Large intestine (tissue), 3 donors: Measurements from ENCODE around the gene VPS26C. TPM values are rescaled to one million over a fixed set of nuclear protein-coding genes. Genes with fewer than 3 reads are reported as not detected.
"Not testable (repeated sequence)": the region's sequence is repeated elsewhere in the genome, so short reads cannot be mapped to it uniquely, and the experiment has no call there.

Experiments used
- DNase-seq, 2 donors: peaks; one replicate each; pipeline versions ENCODE4 v3.0.0 to v3.0.0-alpha.2; 2013
- H3K27ac ChIP-seq: one replicate; pipeline ENCODE4 v1.5.1; 2013; ENCODE audit warnings: low read length
- H3K27me3 ChIP-seq: 2 replicates; pipeline ENCODE4 v1.6.1; 2013; ENCODE audit warnings: low read length; ENCODE audit not compliant: control insufficient read depth, insufficient read depth
- H3K36me3 ChIP-seq: 2 replicates; pipeline ENCODE4 v1.6.1; 2013; ENCODE audit warnings: low read length; ENCODE audit not compliant: control insufficient read depth, insufficient read depth
- H3K4me1 ChIP-seq: one replicate; pipeline ENCODE4 v1.6.1; 2013; ENCODE audit warnings: low read length; ENCODE audit not compliant: control insufficient read depth, insufficient read depth
- H3K4me3 ChIP-seq: one replicate; pipeline ENCODE4 v1.5.1; 2013; ENCODE audit warnings: low read length
- H3K9me3 ChIP-seq: one replicate; pipeline ENCODE4 v1.6.1; 2013; ENCODE audit warnings: mild to moderate bottlenecking, low read depth, low read length, moderate library complexity; ENCODE audit not compliant: control insufficient read depth
- WGBS: methylation state at CpG from one replicate; pipeline ENCODE4 v1.1.5; 2013; ENCODE audit warnings: low lambda C conversion rate; ENCODE audit not compliant: insufficient coverage; 5-methylcytosine and 5-hydroxymethylcytosine counted together
- polyA plus RNA-seq: library from polyadenylated mRNA; unstranded; fragments of 120-200 nt; gene quantifications from one replicate; pipeline ENCODE4 v1.2.1, GENCODE V29; 2013

The VPS26C gene
- polyA plus RNA-seq, 1 donor: 49.5 TPM

DNA sequence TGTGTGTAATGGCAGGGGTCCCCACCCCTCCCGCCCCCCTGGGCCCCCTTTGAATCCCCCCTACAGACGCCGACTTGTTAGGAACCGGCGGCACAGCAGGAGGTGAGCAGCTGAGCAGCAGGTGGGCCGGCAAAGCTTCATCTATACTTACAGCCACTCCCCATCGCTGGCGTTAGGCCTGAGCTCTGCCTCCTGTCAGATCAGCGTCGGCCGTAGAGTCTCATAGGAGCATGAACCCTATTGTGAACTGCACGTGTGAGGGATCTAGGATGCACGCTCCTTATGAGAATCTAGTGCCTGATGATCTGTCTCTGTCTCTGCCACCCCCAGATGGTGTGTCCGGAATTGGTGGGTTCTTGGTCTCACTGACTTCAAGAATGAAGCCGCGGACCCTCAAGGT, 14.9 kb upstream of the VPS26C start:
- Histone ChIP-seq H3K36me3 (no peaks in the 10 kb centered on the region), H3K27me3 (no peaks in the 10 kb centered on the region), H3K4me3 (no peak overlapping the region), H3K27ac (no peak overlapping the region), H3K4me1 (no peaks in the 10 kb centered on the region), H3K9me3 (no peaks in the 10 kb centered on the region)
- WGBS: no CpG with 5 or more reads among the region's 16 CpGs
- no peak for DNase-seq

- H3K27me3 ChIP-seq: no peaks in the 10 kb centered on the region
- H3K36me3 ChIP-seq: no peaks in the 10 kb centered on the region
- DNase-seq: no peak
- no peaks in the 10 kb centered on the region for H3K9me3 ChIP-seq
- no peak overlapping the region for H3K4me3 ChIP-seq
- no peak overlapping the region for H3K27ac ChIP-seq
- no CpG with 5 or more reads among the region's 10 CpGs for WGBS
- no peaks in the 10 kb centered on the region for H3K4me1 ChIP-seq
Measured at GRCh38 chr21:37281579-37281978, 14.4 kb upstream of the VPS26C start.

DNA sequence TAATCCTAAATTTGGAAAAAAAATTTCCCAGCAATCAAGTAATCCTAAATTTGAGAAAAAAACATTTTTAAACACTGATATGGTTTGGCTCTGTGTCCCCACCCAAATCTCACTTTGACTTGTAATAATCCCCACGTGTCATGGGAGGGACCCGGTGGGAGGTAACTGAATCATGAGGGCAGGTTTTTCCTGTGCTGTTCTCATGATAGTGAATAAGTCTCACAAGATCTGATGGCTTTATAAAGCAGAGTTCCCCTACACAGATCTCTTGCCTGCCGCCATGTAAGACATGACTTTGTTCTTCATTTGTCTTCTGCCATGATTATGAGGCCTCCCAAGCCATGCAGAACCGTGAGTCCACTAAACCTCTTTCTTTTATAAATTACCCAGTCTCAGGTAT, 12.1 kb upstream of the VPS26C start:
- H3K4me3 ChIP-seq, H3K27me3 ChIP-seq, H3K9me3 ChIP-seq, DNase-seq, H3K36me3 ChIP-seq, H3K27ac ChIP-seq, H3K4me1 ChIP-seq: not testable (repeated sequence)
- no CpG with 5 or more reads among the region's 4 CpGs for WGBS

- 100% methylated on average over 2 of the region's 7 CpGs for WGBS
Measured at GRCh38 chr21:37278199-37278598, 11.1 kb upstream of the VPS26C start.

GRCh38 chr21:37276377-37276776, 9.2 kb upstream of the VPS26C start:
- peaks cover 6% of the 10 kb centered on the region for H3K27me3 ChIP-seq
- no peaks in the 10 kb centered on the region for H3K36me3 ChIP-seq
- H3K4me3 ChIP-seq: no peak overlapping the region
- H3K4me1 ChIP-seq: no peaks in the 10 kb centered on the region
- H3K9me3 ChIP-seq: no peaks in the 10 kb centered on the region
- WGBS: no CpG with 5 or more reads among the region's 3 CpGs
- no peak for DNase-seq
- no peak overlapping the region for H3K27ac ChIP-seq

More at GRCh38 chr21:37278199-37278598, 11.1 kb upstream of the VPS26C start:
- Histone ChIP-seq H3K27me3 (peaks cover 6% of the 10 kb centered on the region), H3K9me3 (no peaks in the 10 kb centered on the region), H3K4me3 (no peak overlapping the region), H3K27ac (no peak overlapping the region), H3K4me1 (no peaks in the 10 kb centered on the region), H3K36me3 (no peaks in the 10 kb centered on the region)
- no peak for DNase-seq

- no peak for DNase-seq
- Histone ChIP-seq H3K9me3 (no peaks in the 10 kb centered on the region), H3K4me1 (no peaks in the 10 kb centered on the region), H3K4me3 (no peak overlapping the region), H3K27me3 (peaks cover 6% of the 10 kb centered on the region), H3K36me3 (no peaks in the 10 kb centered on the region), H3K27ac (no peak overlapping the region)
- WGBS: 94% methylated on average over 2 of the region's 9 CpGs
Measured at GRCh38 chr21:37273911-37274690, 7.0 kb upstream of the VPS26C start.

GRCh38 chr21:37273440-37273839, 6.3 kb upstream of the VPS26C start:
- Histone ChIP-seq H3K27ac (no peak overlapping the region), H3K36me3 (no peaks in the 10 kb centered on the region), H3K27me3 (peaks cover 6% of the 10 kb centered on the region), H3K4me3 (no peak overlapping the region), H3K9me3 (no peaks in the 10 kb centered on the region), H3K4me1 (no peaks in the 10 kb centered on the region)
- no CpG with 5 or more reads among the region's 1 CpG for WGBS
- no peak for DNase-seq

DNA sequence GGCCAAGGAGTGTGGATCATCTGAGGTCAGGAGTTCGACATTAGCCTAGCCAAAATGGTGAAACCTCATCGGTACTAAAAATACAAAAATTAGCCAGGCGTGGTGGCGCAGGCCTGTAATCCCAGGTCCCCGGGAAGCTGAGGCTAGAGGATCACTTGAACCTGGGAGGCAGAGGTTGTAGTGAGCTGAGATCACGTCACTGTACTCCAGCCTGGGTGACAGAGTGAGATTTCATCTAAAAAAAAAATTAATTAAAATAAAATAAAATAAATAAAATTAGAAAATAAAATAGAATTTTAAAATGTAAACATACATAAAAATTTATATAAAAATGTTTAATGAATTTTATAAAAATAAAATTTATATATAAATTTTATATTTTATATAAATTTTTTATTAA, 5.8 kb upstream of the VPS26C start:
- Histone ChIP-seq H3K36me3 (no peaks in the 10 kb centered on the region), H3K4me1 (no peaks in the 10 kb centered on the region), H3K4me3 (no peak overlapping the region), H3K27ac (no peak overlapping the region), H3K27me3 (peaks cover 6% of the 10 kb centered on the region), H3K9me3 (no peaks in the 10 kb centered on the region)
- DNase-seq: no peak
- 95% methylated on average over 4 of the region's 6 CpGs for WGBS

GRCh38 chr21:37270576-37271365, 3.6 kb upstream of the VPS26C start:
- no peak overlapping the region for H3K4me3 ChIP-seq
- no peak overlapping the region for H3K27ac ChIP-seq
- peaks cover 6% of the 10 kb centered on the region for H3K4me1 ChIP-seq
- no peak for DNase-seq
- H3K27me3 ChIP-seq: peaks cover 6% of the 10 kb centered on the region
- no CpG with 5 or more reads among the region's 8 CpGs for WGBS
- no peaks in the 10 kb centered on the region for H3K36me3 ChIP-seq
- H3K9me3 ChIP-seq: no peaks in the 10 kb centered on the region

DNA sequence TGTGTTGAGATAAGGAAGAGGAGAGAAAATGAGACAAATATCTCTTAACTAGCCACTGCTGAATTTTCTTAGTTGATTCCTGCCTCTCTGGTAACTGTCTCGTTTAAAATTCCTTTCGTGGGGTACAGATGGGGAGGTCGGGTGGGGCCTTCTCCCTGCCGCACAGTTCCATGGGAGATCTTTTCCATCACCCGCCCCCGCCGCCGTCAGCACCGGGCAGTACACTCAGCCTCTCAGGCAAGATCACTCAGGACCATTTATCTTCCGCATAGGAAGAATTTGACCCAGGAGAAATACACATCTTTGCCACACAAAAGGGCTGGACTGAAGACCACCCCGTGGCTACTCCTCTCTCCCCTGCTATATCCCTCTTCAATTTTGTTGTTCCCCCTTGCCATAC, 2.3 kb upstream of the VPS26C start:
- H3K9me3 ChIP-seq: no peaks in the 10 kb centered on the region
- no peak overlapping the region for H3K27ac ChIP-seq
- no peak for DNase-seq
- H3K4me3 ChIP-seq: no peak overlapping the region
- H3K27me3 ChIP-seq: peaks cover 6% of the 10 kb centered on the region
- no CpG with 5 or more reads among the region's 11 CpGs for WGBS
- H3K36me3 ChIP-seq: no peaks in the 10 kb centered on the region
- peaks cover 9% of the 10 kb centered on the region for H3K4me1 ChIP-seq
